ENCODE results near the gene IGSF8.

DNA sequence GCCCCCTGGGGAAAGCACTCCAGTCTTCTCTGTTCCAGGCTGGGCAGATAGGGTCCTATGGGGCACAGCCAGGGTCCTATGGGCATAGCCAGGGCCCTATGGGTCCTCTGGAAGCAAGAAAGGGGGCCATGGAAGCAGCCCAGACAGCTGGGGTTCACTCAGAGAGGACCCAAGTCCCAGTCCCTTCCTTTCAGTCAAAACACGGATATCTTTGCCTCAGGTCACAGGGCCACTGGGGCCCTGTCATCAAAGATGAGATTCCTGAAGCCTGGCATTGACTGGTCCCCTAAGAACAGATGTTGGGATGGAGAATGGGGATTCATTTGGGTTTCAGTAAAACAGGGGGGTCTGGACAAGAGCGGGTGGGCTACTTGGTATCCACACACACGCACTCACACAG is 8.5 kb downstream of the IGSF8 start:
- TF ChIP-seq EZH2 (IDR thresholded peaks at IDR 0.05; ENCODE audit: insufficient read depth, poor library complexity, severe bottlenecking), result no peak
- no peak for TF ChIP-seq EZH2phosphoT487 (IDR thresholded peaks at IDR 0.05; ENCODE audit: insufficient read depth, low read depth)

Data from GM23248 (cell line).